HAP-1 (cell line): Measurements from ENCODE around the gene HYI.

Experiments used
- DNase-seq, 2 experiments: peaks; one replicate each; pipeline ENCODE4 v3.0.0-alpha.2; 2016 to 2020; ENCODE audit warnings: low spot score in 2 of 2
- H3K27me3 ChIP-seq: fragments of 250-450 bp; sonication (Bioruptor Pico); 2 replicates; pipeline ENCODE4 v1.5.1; 2020; ENCODE audit warnings: low read depth, mild to moderate bottlenecking, moderate library complexity
- H3K36me3 ChIP-seq: fragments of 250-450 bp; sonication (Bioruptor Pico); replicated peaks from 2 replicates; pipeline ENCODE4 v1.5.1; 2020; ENCODE audit warnings: mild to moderate bottlenecking
- H3K4me1 ChIP-seq: fragments of 250-450 bp; sonication (Bioruptor Pico); 2 replicates; pipeline ENCODE4 v1.5.1; 2020; ENCODE audit warnings: mild to moderate bottlenecking
- H3K4me3 ChIP-seq: fragments of 250-450 bp; sonication (Bioruptor Pico); 2 replicates; pipeline ENCODE4 v1.5.1; 2020; ENCODE audit warnings: mild to moderate bottlenecking, moderate library complexity
- H3K9me3 ChIP-seq: fragments of 250-450 bp; sonication (Bioruptor Pico); 2 replicates; pipeline ENCODE4 v1.5.1; 2020; ENCODE audit warnings: mild to moderate bottlenecking, moderate library complexity
- in situ Hi-C: fragments of 300-500 bp; cut with MboI; formaldehyde crosslinking; loops from 3 replicates; pipeline ENCODE4 v1.14.3; 2020; ENCODE audit warnings: low sequenced_read_pairs, inconsistent platforms, mixed read lengths

HYI gene

GRCh38 chr1:43454270-43455011 lies 710 bp upstream of the HYI start:
- Histone ChIP-seq H3K36me3 (peaks cover 12% of the 10 kb centered on the region), H3K27me3 (peaks cover 6% of the 10 kb centered on the region), H3K4me1 (no peaks in the 10 kb centered on the region), H3K9me3 (no peaks in the 10 kb centered on the region), H3K4me3 (no peak overlapping the region)
- in situ Hi-C loops: no loop called here
- no peak for DNase-seq

- Histone ChIP-seq H3K9me3 (no peaks in the 10 kb centered on the region), H3K27me3 (peaks cover 6% of the 10 kb centered on the region; the same call in 1 of the 2 replicates), H3K36me3 (peaks cover 26% of the 10 kb centered on the region), H3K4me3 (no peak overlapping the region), H3K4me1 (no peaks in the 10 kb centered on the region)
- no peak for DNase-seq
- in situ Hi-C loops: no loop called here
Measured at GRCh38 chr1:43452789-43453441, 816 bp downstream of the HYI start.

GRCh38 chr1:43451701-43452532 lies 1.8 kb downstream of the HYI start:
- DNase-seq: no peak
- no peaks in the 10 kb centered on the region for H3K4me1 ChIP-seq
- no peaks in the 10 kb centered on the region for H3K9me3 ChIP-seq
- peaks cover 6% of the 10 kb centered on the region; the same call in 1 of the 2 replicates for H3K27me3 ChIP-seq
- peaks cover 33% of the 10 kb centered on the region for H3K36me3 ChIP-seq
- no peak overlapping the region for H3K4me3 ChIP-seq
- in situ Hi-C loops: no loop called here

- in situ Hi-C loops: no loop called here
- no peaks in the 10 kb centered on the region for H3K9me3 ChIP-seq
- DNase-seq: no peak
- H3K27me3 ChIP-seq: peaks cover under 1% of the 10 kb centered on the region; the same call in 1 of the 2 replicates
- H3K4me3 ChIP-seq: no peak overlapping the region
- peaks cover 40% of the 10 kb centered on the region for H3K36me3 ChIP-seq
- no peaks in the 10 kb centered on the region for H3K4me1 ChIP-seq
Measured at GRCh38 chr1:43451157-43451591, 2.6 kb downstream of the HYI start.

GRCh38 chr1:43450251-43450941 lies 3.3 kb downstream of the HYI start:
- no peaks in the 10 kb centered on the region for H3K27me3 ChIP-seq
- H3K4me3 ChIP-seq: no peak overlapping the region
- in situ Hi-C loops: no loop called here
- no peak for DNase-seq
- no peaks in the 10 kb centered on the region for H3K9me3 ChIP-seq
- peaks cover 44% of the 10 kb centered on the region for H3K36me3 ChIP-seq
- no peaks in the 10 kb centered on the region for H3K4me1 ChIP-seq

- Histone ChIP-seq H3K36me3 (peaks cover 44% of the 10 kb centered on the region), H3K4me1 (no peaks in the 10 kb centered on the region), H3K4me3 (no peak overlapping the region), H3K9me3 (no peaks in the 10 kb centered on the region), H3K27me3 (no peaks in the 10 kb centered on the region)
- DNase-seq: no peak
- in situ Hi-C loops: no loop called here
Measured at GRCh38 chr1:43449708-43450069, 4.0 kb downstream of the HYI start.

- no peaks in the 10 kb centered on the region for H3K27me3 ChIP-seq
- H3K36me3 ChIP-seq: peaks cover 44% of the 10 kb centered on the region
- no peak overlapping the region for H3K4me3 ChIP-seq
- no peak for DNase-seq
- in situ Hi-C loops: no loop called here
- H3K9me3 ChIP-seq: no peaks in the 10 kb centered on the region
- no peaks in the 10 kb centered on the region for H3K4me1 ChIP-seq
Measured at GRCh38 chr1:43448955-43449707, 4.6 kb downstream of the HYI start.

GRCh38 chr1:43447891-43448708 lies 5.6 kb downstream of the HYI start:
- Histone ChIP-seq H3K27me3 (no peaks in the 10 kb centered on the region), H3K4me3 (no peak overlapping the region), H3K9me3 (no peaks in the 10 kb centered on the region), H3K36me3 (peaks cover 45% of the 10 kb centered on the region), H3K4me1 (no peaks in the 10 kb centered on the region)
- no peak for DNase-seq
- in situ Hi-C loops: no loop called here

GRCh38 chr1:43446881-43447835 lies 6.6 kb downstream of the HYI start:
- peaks cover 48% of the 10 kb centered on the region for H3K36me3 ChIP-seq
- in situ Hi-C loops: no loop called here
- no peaks in the 10 kb centered on the region for H3K4me1 ChIP-seq
- no peaks in the 10 kb centered on the region for H3K9me3 ChIP-seq
- no peak for DNase-seq
- no peaks in the 10 kb centered on the region for H3K27me3 ChIP-seq
- H3K4me3 ChIP-seq: no peak overlapping the region

GRCh38 chr1:43446388-43446740 lies 7.4 kb downstream of the HYI start:
- H3K4me1 ChIP-seq: no peaks in the 10 kb centered on the region
- no peaks in the 10 kb centered on the region for H3K27me3 ChIP-seq
- no peaks in the 10 kb centered on the region for H3K9me3 ChIP-seq
- in situ Hi-C loops: no loop called here
- no peak for DNase-seq
- no peak overlapping the region for H3K4me3 ChIP-seq
- H3K36me3 ChIP-seq: peaks cover 52% of the 10 kb centered on the region

GRCh38 chr1:43445606-43446387 lies 7.9 kb downstream of the HYI start:
- H3K36me3 ChIP-seq: peaks cover 54% of the 10 kb centered on the region
- no peak for DNase-seq
- in situ Hi-C loops: no loop called here
- no peak overlapping the region for H3K4me3 ChIP-seq
- no peaks in the 10 kb centered on the region for H3K27me3 ChIP-seq
- H3K9me3 ChIP-seq: no peaks in the 10 kb centered on the region
- H3K4me1 ChIP-seq: no peaks in the 10 kb centered on the region
